Loucy (cell line): ENCODE results near the gene FCN2.

Source experiments
- H2AFZ ChIP-seq: fragments of 200-600 bp; sonication (generic); 2 replicates; pipeline ENCODE4 v1.6.0; 2016; ENCODE audit warnings: antibody characterized with exemption, mild to moderate bottlenecking, low read length, moderate library complexity
- H3F3A ChIP-seq: fragments of 200-600 bp; 2 replicates; pipeline ENCODE4 v1.6.0; 2016; ENCODE audit warnings: antibody characterized with exemption, low read depth, mild to moderate bottlenecking
- H3K27me3 ChIP-seq: fragments of 200-600 bp; sonication (generic); 2 replicates; pipeline ENCODE4 v1.6.1; 2014; ENCODE audit warnings: low read length, mild to moderate bottlenecking; ENCODE audit not compliant: insufficient read depth, poor library complexity, severe bottlenecking
- H3K36me3 ChIP-seq: fragments of 200-600 bp; sonication (generic); 2 replicates; pipeline ENCODE4 v1.6.1; 2016; ENCODE audit warnings: low read length; ENCODE audit not compliant: insufficient read depth
- H3K4me1 ChIP-seq: fragments of 200-600 bp; sonication (generic); 2 replicates; pipeline ENCODE4 v1.5.1; 2014; ENCODE audit warnings: low read length, mild to moderate bottlenecking; ENCODE audit not compliant: insufficient read depth, poor library complexity, severe bottlenecking
- H3K4me2 ChIP-seq: fragments of 200-600 bp; sonication (generic); 2 replicates; pipeline ENCODE4 v1.6.0; 2014; ENCODE audit warnings: antibody characterized with exemption, low read length, low read depth, mild to moderate bottlenecking; ENCODE audit not compliant: poor library complexity, severe bottlenecking
- H3K4me3 ChIP-seq: fragments of 200-600 bp; sonication (generic); 2 replicates; pipeline ENCODE4 v1.5.1; 2014; ENCODE audit warnings: low read length, mild to moderate bottlenecking, mixed read lengths; ENCODE audit not compliant: poor library complexity, severe bottlenecking
- H3K79me2 ChIP-seq: fragments of 200-600 bp; sonication (generic); 2 replicates; pipeline ENCODE4 v1.6.1; 2014; ENCODE audit warnings: low read length; ENCODE audit not compliant: insufficient read depth
- H3K9ac ChIP-seq: fragments of 200-600 bp; sonication (generic); 2 replicates; pipeline ENCODE4 v1.6.0; 2014; ENCODE audit warnings: mild to moderate bottlenecking, low read depth, low read length, moderate library complexity; ENCODE audit not compliant: poor library complexity, severe bottlenecking
- H3K9me2 ChIP-seq: fragments of 200-600 bp; sonication (generic); replicated peaks from 2 replicates; pipeline ENCODE4 v1.6.1; 2016; ENCODE audit warnings: low read depth, low read length, mixed read lengths
- H3K9me3 ChIP-seq: fragments of 200-600 bp; sonication (generic); 2 replicates; pipeline ENCODE4 v1.6.1; 2014; ENCODE audit warnings: mild to moderate bottlenecking, antibody characterized with exemption, low read length, low read depth; ENCODE audit not compliant: insufficient read depth
- H4K20me1 ChIP-seq: fragments of 200-600 bp; sonication (generic); 2 replicates; pipeline ENCODE4 v1.6.0; 2014; ENCODE audit warnings: antibody characterized with exemption, low read length, mild to moderate bottlenecking; ENCODE audit not compliant: insufficient read depth, poor library complexity, severe bottlenecking
- EZH2phosphoT487 ChIP-seq: fragments of 200-600 bp; IDR thresholded peaks from 2 replicates; pipeline ENCODE4 v1.6.1; 2018; ENCODE audit warnings: antibody characterized with exemption, mild to moderate bottlenecking, moderate library complexity, borderline replicate concordance
- TF ChIP-seq, protein P1 (sequence below): fragments of 200-600 bp; sonication (generic); conservative IDR thresholded peaks from 2 replicates; pipeline ENCODE4 v1.5.1; 2014; ENCODE audit warnings: mild to moderate bottlenecking, antibody characterized with exemption, low read length

The FCN2 gene

DNA sequence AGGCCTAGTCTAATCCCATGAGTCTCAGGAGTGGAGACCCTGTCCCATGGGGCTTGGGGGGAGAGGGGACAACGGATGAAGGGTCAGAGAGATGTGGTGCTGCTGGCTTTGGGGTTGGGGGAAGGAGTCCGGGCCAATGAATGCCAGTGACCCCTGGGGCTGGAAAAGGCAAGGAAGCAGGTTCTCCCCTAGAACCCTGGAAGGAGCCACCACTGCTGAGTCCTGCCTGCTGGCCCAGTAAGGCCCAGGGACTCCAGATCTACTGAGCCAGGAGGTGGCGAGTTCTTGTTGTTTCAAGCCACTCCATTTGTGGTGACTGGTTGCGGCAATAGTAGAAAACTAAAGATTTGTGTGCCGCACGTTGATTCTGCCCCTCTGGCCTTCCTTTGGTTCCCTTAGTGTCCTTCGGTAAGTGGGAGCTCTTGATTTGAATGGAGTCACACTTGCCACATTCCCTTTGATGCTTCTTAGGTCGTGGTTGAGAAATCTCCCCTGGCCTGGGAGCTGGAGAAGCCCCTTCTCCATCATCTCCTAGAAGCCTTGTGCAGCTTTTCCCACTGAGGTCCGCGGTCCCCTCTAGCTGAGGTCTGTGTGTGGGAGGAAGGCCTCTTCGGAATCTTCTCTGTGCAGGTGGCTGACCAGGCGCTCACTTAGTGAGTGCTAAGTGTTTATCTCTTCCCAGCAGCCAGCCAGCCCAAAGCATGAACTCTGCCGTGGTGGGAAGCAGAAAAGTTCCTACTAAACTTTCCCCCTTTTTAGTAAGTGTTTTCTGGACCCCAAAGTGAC is 28.1 kb downstream of the FCN2 start:
- no peak overlapping the region for H2AFZ ChIP-seq
- no peak overlapping the region for H3K4me2 ChIP-seq
- H3F3A ChIP-seq: no peaks in the 10 kb centered on the region
- no peaks in the 10 kb centered on the region for H3K4me1 ChIP-seq
- TF ChIP-seq EZH2phosphoT487: no peak
- TF ChIP-seq, protein P1, sequence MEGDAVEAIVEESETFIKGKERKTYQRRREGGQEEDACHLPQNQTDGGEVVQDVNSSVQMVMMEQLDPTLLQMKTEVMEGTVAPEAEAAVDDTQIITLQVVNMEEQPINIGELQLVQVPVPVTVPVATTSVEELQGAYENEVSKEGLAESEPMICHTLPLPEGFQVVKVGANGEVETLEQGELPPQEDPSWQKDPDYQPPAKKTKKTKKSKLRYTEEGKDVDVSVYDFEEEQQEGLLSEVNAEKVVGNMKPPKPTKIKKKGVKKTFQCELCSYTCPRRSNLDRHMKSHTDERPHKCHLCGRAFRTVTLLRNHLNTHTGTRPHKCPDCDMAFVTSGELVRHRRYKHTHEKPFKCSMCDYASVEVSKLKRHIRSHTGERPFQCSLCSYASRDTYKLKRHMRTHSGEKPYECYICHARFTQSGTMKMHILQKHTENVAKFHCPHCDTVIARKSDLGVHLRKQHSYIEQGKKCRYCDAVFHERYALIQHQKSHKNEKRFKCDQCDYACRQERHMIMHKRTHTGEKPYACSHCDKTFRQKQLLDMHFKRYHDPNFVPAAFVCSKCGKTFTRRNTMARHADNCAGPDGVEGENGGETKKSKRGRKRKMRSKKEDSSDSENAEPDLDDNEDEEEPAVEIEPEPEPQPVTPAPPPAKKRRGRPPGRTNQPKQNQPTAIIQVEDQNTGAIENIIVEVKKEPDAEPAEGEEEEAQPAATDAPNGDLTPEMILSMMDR: no peak
- no peaks in the 10 kb centered on the region for H4K20me1 ChIP-seq
- H3K9me3 ChIP-seq: no peaks in the 10 kb centered on the region
- no peaks in the 10 kb centered on the region for H3K36me3 ChIP-seq
- no peak overlapping the region for H3K4me3 ChIP-seq
- H3K27me3 ChIP-seq: no peaks in the 10 kb centered on the region
- H3K9ac ChIP-seq: no peak overlapping the region
- H3K9me2 ChIP-seq: no peaks in the 10 kb centered on the region
- H3K79me2 ChIP-seq: no peaks in the 10 kb centered on the region

GRCh38 chr9:134909511-134910481 is 29.2 kb downstream of the FCN2 start:
- Histone ChIP-seq H3K9ac (no peak overlapping the region), H3K27me3 (no peaks in the 10 kb centered on the region), H4K20me1 (no peaks in the 10 kb centered on the region), H3K9me3 (no peaks in the 10 kb centered on the region), H3K9me2 (no peaks in the 10 kb centered on the region), H2AFZ (no peak overlapping the region), H3F3A (no peaks in the 10 kb centered on the region), H3K4me2 (no peak overlapping the region), H3K79me2 (no peaks in the 10 kb centered on the region), H3K36me3 (no peaks in the 10 kb centered on the region), H3K4me3 (no peak overlapping the region), H3K4me1 (no peaks in the 10 kb centered on the region)
- TF ChIP-seq EZH2phosphoT487: no peak
- TF ChIP-seq, protein P1: no peak

GRCh38 chr9:134912126-134912840 is 31.7 kb downstream of the FCN2 start:
- Histone ChIP-seq H4K20me1 (no peaks in the 10 kb centered on the region), H3K4me1 (no peaks in the 10 kb centered on the region), H2AFZ (no peak overlapping the region), H3K4me3 (no peak overlapping the region), H3K4me2 (no peak overlapping the region), H3F3A (no peaks in the 10 kb centered on the region), H3K79me2 (no peaks in the 10 kb centered on the region), H3K36me3 (no peaks in the 10 kb centered on the region), H3K9me3 (0 out of 2 replicates have a peak, but pooled peaks cover 5% of the 10 kb centered on the region), H3K9ac (no peak overlapping the region), H3K9me2 (no peaks in the 10 kb centered on the region), H3K27me3 (no peaks in the 10 kb centered on the region)
- TF ChIP-seq EZH2phosphoT487: no peak
- TF ChIP-seq, protein P1: no peak
